ENCODE measurements around the gene CENPV.
A peak's percentile ranks its signal among the peaks of the same experiment; 100 is the strongest.
"Not testable (repeated sequence)": the region's sequence is repeated elsewhere in the genome, so short reads cannot be mapped to it uniquely, and the experiment has no call there.

Gene CENPV

DNA sequence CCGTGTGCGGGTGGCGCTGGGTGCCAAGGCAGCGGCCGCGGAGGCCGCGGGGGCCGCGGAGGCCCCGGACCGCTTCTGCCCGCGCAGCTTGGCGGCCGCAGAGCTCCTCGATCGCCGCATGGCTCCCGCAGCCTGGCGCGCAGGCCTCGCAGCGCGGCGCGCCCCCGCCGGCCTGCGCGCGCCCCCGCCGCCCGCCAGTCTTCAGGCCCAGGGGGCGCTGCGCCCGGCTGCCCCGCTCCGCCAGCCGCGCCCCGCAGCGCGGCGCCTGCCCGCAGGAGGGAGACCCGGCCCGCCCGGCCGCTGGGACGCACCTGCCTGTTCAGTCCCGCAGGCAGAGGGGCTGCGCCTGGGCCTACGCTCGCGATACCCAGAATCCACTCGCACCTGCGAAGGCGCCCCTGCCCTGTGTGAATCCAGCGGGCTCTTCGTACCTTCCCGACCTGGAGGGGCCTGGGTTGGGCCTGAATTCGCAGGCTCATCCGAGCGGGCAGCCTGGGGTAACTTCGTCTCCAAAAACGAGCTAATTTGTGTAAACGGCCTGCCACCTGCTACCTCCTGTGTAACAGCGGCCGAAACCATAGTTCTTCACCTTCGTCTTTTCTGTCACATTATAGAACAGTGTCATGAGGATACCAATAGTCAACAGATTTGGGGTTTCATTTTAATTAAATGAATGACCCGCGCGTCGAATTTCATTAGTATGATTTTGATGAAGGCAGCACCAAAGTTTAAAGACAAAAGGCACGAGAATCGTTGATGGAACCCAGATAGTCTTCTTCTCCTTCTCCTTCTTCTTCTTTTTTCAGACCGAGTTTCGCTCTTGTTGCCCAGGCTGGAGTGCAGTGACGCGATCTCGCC is at the start of gene CENPV:
Gene CENPV (minus strand): TSS at position 153 of the 858 bp plus-strand sequence. CDS start 33 bp downstream, at position 120.
- peak; percentile 87 for DNase-seq

DNA sequence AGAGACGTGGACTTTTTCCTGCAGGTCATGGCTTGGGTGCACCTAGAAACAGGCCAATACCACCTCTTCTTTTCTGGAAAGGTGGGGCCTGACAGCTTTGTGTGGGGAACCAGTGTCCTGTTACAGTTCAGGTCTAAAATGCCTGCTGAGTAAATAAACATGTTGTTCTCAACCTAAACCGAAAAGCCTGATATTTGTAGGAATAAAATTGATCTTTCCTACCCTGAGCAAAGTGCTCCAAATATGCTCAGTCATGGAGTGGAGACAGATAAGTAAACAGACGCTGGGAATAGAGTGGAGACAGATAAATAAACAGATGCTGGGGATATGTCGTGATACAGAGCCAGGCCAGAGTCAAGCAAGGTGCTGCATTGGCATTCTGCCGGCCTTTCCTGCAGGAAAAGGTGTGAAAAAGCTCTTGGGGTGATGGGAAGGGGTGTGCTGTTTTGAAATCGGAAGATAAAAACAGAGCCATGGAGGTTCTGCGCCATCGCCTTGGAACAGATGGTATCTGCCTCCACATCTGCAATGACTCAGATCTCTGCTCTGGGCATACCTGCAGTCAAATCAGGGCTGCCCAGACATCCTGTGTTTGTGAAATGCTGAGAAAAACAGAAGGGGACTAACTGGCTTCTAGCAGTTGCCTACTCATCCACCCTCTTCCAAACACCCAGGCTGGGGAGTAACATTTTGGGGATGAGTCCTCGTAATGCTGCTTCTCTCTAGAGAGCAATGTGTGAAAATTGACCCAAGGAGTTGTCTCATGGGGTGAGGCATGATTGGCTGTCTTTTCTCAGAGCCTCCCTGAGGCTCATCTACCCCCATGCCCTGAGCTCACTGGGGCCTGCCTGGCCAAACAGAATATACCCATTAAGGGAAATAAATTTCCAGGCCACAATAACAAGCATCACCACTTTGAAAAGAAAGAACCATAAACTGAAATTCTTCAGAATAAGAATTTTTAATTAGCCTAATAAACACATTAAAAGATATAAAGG is 45.3 kb upstream of the CENPV start:
- DNase-seq = peak; percentile 62

- not testable (repeated sequence) for DNase-seq
These were observed 43.4 kb upstream of the CENPV start for GRCh38 chr17:16396693-16397092.

- not testable (repeated sequence) for DNase-seq
These were observed 42.6 kb upstream of the CENPV start for GRCh38 chr17:16395887-16396286.

DNA sequence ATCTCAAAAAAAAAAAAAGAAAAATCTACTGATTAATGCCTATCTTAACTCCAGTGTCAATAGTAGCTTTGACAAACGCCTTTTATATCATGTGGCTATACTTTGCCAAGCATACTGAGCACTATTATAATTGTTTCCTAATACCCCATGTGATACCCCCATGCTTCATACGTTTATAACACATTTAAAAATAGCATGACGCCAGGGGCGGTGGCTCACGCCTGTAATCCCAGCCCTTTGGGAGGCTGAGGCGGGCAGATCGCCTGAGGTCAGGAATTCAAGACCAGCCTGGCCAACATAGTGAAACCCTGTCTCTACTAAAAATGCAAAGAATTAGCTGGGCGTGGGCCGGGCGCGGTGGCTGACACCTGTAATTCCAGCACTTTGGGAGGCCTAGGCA is 39.2 kb upstream of the CENPV start:
- DNase-seq = not testable (repeated sequence)

- no peak for DNase-seq
These were observed 38.2 kb upstream of the CENPV start for GRCh38 chr17:16391451-16391850.

DNA sequence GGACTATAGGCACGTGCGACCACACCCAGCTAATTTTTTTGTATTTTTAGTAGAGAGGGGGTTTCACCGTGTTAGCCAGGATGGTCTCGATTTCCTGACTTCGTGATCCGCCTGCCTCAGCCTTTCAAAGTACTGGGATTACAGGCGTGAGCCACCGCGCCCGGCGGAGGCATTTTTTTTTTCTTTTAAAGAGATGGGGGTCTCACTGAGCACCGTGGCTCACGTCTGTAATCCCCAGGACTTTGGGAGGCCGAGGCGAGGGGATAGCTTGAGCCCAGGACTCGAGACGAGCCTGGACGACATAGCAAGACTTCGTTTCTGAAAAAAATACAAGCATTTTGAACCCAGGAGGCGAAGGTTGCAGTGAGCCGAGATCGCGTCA is 32.8 kb upstream of the CENPV start:
- DNase-seq = not testable (repeated sequence)

- no peak for DNase-seq
These were observed 31.3 kb upstream of the CENPV start for GRCh38 chr17:16384557-16384956.

DNA sequence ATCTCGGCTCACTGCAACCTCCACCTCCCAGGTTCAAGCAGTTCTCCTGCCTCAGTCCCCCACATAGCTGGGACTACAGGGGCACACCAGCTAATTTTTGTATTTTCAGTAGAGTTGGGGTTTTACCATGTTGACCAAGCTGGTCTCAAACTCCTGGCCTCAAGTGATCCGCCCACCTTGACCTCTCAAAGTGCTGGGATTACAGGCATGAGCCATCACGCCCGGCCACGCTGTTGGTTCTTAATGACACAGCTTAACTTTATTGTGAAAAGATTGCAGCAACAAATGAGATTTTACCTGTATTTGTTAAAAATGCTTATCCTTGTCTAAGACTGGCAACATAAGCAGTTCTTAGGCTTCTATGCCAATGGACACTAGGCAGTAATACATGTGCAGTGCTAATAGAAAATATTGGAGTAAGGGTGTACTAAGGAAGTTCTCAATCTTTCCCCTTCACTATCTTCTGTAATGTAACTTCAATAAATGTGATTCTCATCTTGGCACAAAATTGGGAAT is 30.6 kb upstream of the CENPV start:
- DNase-seq = no peak

DNA sequence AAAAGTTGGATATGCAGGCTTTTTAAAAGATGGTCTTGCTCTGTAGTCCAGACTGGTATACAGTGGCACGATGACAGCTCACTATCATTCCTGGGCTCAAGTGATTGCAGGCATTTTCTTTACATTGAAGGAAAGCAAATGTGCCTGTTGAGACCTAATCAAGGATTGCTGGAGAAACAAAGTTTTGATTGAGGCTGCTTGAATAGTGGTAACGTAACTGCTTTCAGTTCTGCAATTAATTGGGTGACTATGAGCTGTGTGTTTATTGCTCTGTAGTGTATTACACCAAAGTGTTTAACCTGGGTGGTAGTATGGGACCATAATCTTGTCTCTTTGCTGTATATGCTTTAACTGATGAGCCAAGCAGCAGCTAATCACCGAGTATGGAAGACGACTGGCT is 29.9 kb upstream of the CENPV start:
- no peak for DNase-seq

DNA sequence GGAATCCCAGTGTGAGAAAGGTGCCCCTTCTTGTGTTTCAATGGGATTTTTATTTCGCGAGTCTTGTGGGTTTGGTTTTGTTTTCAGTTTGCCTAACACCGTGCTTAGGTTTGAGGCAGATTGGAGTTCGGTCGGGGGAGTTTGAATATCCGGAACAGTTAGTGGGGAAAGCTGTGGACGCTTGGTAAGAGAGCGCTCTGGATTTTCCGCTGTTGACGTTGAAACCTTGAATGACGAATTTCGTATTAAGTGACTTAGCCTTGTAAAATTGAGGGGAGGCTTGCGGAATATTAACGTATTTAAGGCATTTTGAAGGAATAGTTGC is 28.2 kb upstream of the CENPV start:
- DNase-seq = no peak

DNA sequence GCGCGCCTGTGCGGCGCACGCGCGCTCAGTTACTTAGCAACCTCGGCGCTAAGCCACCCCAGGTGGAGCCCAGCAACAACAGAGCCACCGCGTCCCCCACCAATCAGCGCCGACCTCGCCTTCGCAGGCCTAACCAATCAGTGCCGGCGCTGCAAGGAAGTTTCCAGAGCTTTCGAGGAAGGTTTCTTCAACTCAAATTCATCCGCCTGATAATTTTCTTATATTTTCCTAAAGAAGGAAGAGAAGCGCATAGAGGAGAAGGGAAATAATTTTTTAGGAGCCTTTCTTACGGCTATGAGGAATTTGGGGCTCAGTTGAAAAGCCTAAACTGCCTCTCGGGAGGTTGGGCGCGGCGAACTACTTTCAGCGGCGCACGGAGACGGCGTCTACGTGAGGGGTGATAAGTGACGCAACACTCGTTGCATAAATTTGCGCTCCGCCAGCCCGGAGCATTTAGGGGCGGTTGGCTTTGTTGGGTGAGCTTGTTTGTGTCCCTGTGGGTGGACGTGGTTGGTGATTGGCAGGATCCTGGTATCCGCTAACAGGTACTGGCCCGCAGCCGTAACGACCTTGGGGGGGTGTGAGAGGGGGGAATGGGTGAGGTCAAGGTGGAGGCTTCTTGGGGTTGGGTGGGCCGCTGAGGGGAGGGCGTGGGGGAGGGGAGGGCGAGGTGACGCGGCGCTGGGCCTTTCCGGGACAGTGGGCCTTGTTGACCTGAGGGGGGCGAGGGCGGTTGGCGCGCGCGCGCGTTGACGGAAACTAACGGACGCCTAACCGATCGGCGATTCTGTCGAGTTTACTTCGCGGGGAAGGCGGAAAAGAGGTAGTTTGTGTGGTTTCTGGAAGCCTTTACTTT is 27.6 kb upstream of the CENPV start, which contains the start of gene UBB:
Gene UBB (plus strand): TSS at position 452 of the 856 bp plus-strand sequence. CDS start 817 bp downstream, outside the sequence.
- DNase-seq = peak; percentile 98

DNA sequence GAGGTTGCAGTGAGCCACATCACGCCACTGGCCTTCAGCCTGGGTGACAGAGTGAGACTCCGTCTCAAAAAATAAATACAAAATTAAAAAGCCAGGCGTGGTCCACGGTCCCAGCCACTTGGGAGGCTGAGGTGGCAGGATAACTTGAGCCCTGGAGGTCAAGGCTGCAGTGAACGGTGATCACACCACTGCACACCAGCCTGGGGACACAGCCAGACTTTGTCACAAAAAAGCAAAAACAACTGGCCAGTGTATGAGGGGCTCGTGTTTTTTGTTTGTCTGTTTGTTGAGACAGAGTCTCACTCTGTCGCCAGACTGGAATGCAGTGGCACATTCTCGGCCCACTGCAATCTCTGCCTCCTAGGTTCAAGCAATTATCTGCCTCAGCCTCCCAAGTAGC is 26.4 kb upstream of the CENPV start:
- peak; percentile 61 for DNase-seq

DNA sequence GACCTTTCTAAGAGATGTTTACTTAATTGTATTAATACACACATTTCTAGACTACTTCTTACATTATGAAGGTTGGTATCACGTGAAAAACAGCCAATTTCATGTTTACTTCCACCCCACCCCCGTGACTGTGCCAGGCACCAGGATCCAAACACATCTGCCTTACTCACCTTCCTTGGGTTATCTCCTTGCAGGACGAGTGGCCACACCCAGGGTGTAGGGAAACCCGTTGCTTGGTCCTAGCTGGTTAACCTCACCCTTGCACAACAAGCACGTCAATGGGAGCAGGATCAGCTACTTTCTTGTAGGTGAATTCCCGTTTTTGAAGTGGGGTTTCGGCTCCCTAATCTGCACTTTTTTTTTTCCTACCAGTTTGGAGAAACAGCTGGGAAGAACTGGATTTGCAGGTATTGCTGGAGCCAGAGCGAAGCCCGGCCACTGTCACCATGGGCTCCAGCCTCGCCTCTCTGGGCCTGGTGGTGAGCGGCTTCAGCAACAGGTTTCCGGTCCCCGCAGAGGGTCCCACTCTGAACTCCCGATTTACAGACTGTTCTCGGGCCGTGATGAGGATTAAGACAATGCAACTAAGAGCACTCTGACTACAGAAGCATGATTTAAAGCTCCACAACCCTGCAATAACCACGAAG is 25.5 kb upstream of the CENPV start:
- no peak for DNase-seq

DNA sequence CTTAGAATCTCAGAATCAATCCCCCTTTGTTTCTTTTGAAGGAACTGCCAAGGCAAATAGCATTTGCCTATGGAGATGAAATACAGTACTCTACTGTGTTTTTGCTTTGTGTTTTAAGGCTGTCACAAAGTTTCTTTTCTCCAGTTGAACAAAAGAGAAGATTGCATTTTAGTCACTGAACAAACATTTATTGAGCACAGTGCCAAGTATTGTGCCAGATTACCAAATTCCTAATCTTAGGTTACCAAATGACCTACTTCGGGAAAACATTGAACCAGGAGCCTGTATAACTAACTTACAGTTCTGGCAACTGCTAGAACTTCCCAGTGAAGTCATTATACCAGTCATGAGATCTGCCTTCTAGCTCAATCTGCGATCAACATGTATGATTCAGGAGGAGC is 24.7 kb upstream of the CENPV start:
- DNase-seq = no peak

DNA sequence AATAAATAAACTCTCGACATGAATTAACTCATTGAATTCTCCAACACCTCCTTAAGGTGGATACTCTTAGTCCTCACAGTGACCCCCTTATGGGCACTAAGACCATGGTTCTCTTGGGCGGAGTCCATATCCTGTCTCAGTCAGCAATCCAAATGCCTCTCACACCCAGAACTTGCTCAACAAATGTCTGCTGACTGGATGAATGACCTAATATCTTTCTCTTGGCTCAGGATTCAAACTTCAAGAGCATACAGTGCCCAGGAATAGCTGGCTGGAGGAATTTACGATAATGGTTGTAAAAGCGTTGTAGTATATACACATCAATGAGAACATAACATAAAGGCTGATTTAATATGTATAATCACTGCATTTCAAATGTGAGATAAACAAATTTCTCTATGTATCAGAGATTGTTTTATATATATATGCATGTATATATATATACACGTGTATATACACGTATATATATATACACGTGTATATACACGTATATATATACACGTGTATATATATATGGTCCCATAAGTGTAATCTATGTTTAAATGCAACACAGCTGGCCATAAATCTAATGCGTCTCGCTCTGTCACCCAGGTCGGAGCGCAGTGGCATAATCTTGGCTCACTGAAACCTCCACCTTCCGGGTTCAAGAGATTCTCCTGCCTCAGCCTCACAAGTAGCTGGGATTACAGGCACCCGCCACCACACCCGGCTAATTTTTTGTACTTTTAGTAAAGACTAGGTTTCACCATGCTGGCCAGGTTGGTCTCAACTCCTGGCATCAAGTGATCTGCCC is 21.1 kb upstream of the CENPV start:
- no peak for DNase-seq

GRCh38 chr17:16371742-16372141 is 18.5 kb upstream of the CENPV start:
- DNase-seq = no peak

- no peak for DNase-seq
These were observed 11.4 kb upstream of the CENPV start for GRCh38 chr17:16364625-16365024.

DNA sequence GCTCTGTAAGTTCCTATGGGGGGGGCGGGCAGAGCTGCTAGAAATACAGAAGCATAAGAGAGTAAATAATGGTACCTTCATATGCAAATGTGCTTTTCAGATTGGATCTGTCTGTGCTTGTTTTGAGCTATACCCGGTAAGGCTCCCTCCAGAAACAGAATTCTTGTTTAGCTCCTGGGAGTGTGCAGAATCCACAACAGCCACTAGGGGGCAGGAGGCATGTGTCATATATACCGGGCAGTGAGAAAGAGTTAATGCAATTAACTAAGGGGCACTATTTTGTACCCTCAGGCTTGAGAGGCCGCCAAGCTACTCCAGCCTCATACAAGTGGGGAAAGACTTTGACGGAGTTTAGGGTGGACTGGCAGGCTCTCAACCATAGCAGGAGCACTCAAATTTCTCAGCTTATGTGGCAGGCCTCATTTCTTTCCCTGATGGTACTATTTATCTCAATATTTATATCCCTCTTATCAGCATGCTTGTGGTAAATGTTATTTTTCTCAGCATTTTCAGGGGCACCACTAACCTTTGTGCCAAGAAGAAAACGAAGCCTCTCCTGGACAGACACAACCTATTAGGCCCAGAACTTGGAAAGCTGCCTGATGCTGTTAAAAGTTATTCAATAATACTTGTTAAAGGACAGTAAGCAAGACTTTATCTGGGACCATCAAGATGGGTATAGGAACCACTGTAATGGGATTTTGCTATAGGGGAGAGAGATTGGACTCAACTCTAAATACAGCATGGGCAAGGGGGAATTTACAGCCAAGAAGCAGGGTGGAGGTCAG is 10.7 kb upstream of the CENPV start:
- peak; percentile 90 for DNase-seq

DNA sequence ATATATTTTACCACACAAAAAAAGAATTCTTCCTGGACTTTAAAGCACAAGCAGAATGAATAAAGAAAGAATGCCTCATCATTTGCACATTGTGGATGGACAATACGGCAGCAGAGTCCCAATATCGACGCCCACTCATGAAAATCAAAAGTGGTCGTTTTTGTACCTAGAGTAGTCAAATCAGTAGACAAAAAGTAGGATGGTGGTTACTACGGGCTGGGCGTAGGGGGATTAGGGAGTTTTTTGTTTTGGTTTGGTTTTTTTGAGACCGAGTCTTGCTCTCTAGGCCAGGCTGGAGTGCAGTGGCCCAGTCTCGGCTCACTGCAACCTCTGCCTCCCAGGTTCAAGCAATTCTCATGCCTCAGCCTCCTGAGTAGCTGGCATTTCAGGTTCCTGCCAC is 8.6 kb upstream of the CENPV start:
- no peak for DNase-seq
